CD14-positive monocyte (primary cell): ENCODE measurements around the gene CENPP. TPM values are rescaled to one million over a fixed set of nuclear protein-coding genes. Genes with fewer than 3 reads are reported as not detected.
A peak's percentile ranks its signal among the peaks of the same experiment; 100 is the strongest.

Experiments
- DNase-seq, 3 donors: peaks; one replicate each; pipeline ENCODE4 v3.0.0-alpha.2; 2011 to 2022
- H2AFZ ChIP-seq: 2 replicates; pipeline ENCODE4 v1.6.0; 2012; ENCODE audit warnings: mild to moderate bottlenecking, low read depth, low read length, inconsistent platforms; ENCODE audit not compliant: insufficient read depth, poor library complexity, severe bottlenecking
- H3K27ac ChIP-seq, 2 donors: 1 replicate in 1 of 2; 2 replicates in 1 of 2; pipeline ENCODE4 v1.5.1; 2012 to 2013; ENCODE audit warnings: low read length in 2 of 2, control low read depth in 1 of 2, inconsistent platforms in 1 of 2, low read depth in 1 of 2, mild to moderate bottlenecking in 1 of 2
- H3K27me3 ChIP-seq, 2 donors: one replicate each; pipeline versions ENCODE4 v1.6.0 to v1.6.1; 2011 to 2013; ENCODE audit warnings: low read length in 2 of 2; ENCODE audit not compliant: control insufficient read depth in 2 of 2, insufficient read depth in 2 of 2
- H3K36me3 ChIP-seq, 2 donors: replicated peaks in 1 of 2; 1 replicate in 1 of 2; 2 replicates in 1 of 2; pipeline versions ENCODE4 v1.5.1 to v1.6.1; 2012 to 2013; ENCODE audit warnings: low read length in 2 of 2, control low read depth in 1 of 2, inconsistent platforms in 1 of 2, mild to moderate bottlenecking in 1 of 2; ENCODE audit not compliant: insufficient read depth in 2 of 2, control insufficient read depth in 1 of 2
- H3K4me1 ChIP-seq, 2 donors: 1 replicate in 1 of 2; 2 replicates in 1 of 2; pipeline versions ENCODE4 v1.5.1 to v1.6.1; 2012 to 2013; ENCODE audit warnings: low read length in 2 of 2, control low read depth in 1 of 2, inconsistent platforms in 1 of 2, mild to moderate bottlenecking in 1 of 2, moderate library complexity in 1 of 2; ENCODE audit not compliant: insufficient read depth in 2 of 2, control insufficient read depth in 1 of 2
- H3K4me2 ChIP-seq: replicated peaks from 2 replicates; pipeline ENCODE3; 2012; ENCODE audit warnings: low read length, moderate library complexity, mild to moderate bottlenecking; ENCODE audit not compliant: poor library complexity, severe bottlenecking; ENCODE audit errors: extremely low read depth
- H3K4me3 ChIP-seq, 3 experiments: fragments of 200-600 bp in 1 of 3; sonication (generic) in 1 of 3; replicated peaks in 1 of 3; 1 replicate in 2 of 3; 2 replicates in 1 of 3; pipeline ENCODE4 v1.5.1; 2011 to 2013; ENCODE audit warnings: low read length in 3 of 3, mild to moderate bottlenecking in 3 of 3, control low read depth in 2 of 3, low read depth in 2 of 3, inconsistent platforms in 1 of 3, moderate library complexity in 1 of 3
- H3K79me2 ChIP-seq: 2 replicates; pipeline ENCODE4 v1.6.0; 2012; ENCODE audit warnings: mild to moderate bottlenecking, control low read depth, inconsistent platforms, low read length, moderate library complexity; ENCODE audit not compliant: insufficient read depth
- H3K9ac ChIP-seq: 2 replicates; pipeline ENCODE4 v1.6.0; 2017; ENCODE audit warnings: low read length, mild to moderate bottlenecking; ENCODE audit not compliant: insufficient read depth, poor library complexity, severe bottlenecking
- H3K9me3 ChIP-seq, 2 donors: replicated peaks in 1 of 2; 1 replicate in 1 of 2; 2 replicates in 1 of 2; pipeline versions ENCODE4 v1.5.1 to v1.6.1; 2012 to 2013; ENCODE audit warnings: low read length in 2 of 2, control low read depth in 1 of 2; ENCODE audit not compliant: control insufficient read depth in 1 of 2, insufficient read depth in 1 of 2
- H4K20me1 ChIP-seq: 2 replicates; pipeline ENCODE4 v1.6.0; 2012; ENCODE audit warnings: mild to moderate bottlenecking, low read length, control low read depth, moderate library complexity; ENCODE audit not compliant: insufficient read depth
- H3K27ac Mint-ChIP-seq, 7 donors: one replicate each; pipeline ENCODE4 v1.8.0; 2020; ENCODE audit warnings: mild to moderate bottlenecking in 7 of 7, mixed read lengths in 7 of 7, moderate library complexity in 6 of 7, inconsistent platforms in 2 of 7
- H3K27me3 Mint-ChIP-seq, 3 donors: one replicate each; pipeline ENCODE4 v1.8.0; 2021 to 2022; ENCODE audit warnings: low read depth in 3 of 3, mild to moderate bottlenecking in 3 of 3, mixed read lengths in 3 of 3, moderate library complexity in 3 of 3, inconsistent platforms in 1 of 3
- H3K36me3 Mint-ChIP-seq, 2 donors: one replicate each; pipeline ENCODE4 v1.8.0; 2020; ENCODE audit warnings: mixed read lengths in 2 of 2, inconsistent platforms in 1 of 2, mild to moderate bottlenecking in 1 of 2
- H3K4me1 Mint-ChIP-seq: one replicate; pipeline ENCODE4 v1.8.0; 2020; ENCODE audit warnings: mild to moderate bottlenecking, mixed read lengths
- H3K4me3 Mint-ChIP-seq, 2 donors: one replicate each; pipeline ENCODE4 v1.8.0; 2020; ENCODE audit warnings: mild to moderate bottlenecking in 2 of 2, mixed read lengths in 2 of 2, moderate library complexity in 1 of 2
- H3K9me3 Mint-ChIP-seq, 7 donors: one replicate each; pipeline ENCODE4 v1.8.0; 2020 to 2022; ENCODE audit warnings: mixed read lengths in 7 of 7, mild to moderate bottlenecking in 6 of 7, moderate library complexity in 6 of 7, inconsistent platforms in 2 of 7
- CTCF ChIP-seq: fragments of 200-600 bp; IDR thresholded peaks from one replicate; pipeline ENCODE4 v1.8.0; 2022; ENCODE audit warnings: antibody characterized with exemption, mild to moderate bottlenecking
- WGBS: methylation state at CpG from one replicate; pipeline ENCODE4 v1.1.5; 2013; ENCODE audit warnings: missing lambda C conversion rate; ENCODE audit not compliant: insufficient coverage; 5-methylcytosine and 5-hydroxymethylcytosine counted together
- intact Hi-C, 2 donors: fragments of 100-400 bp; cut with micrococcal nuclease; formaldehyde crosslinking; loops; one replicate each; pipeline versions ENCODE4 v1.15.0 to v1.15.1; 2023
- polyA plus RNA-seq, 3 donors: library from polyadenylated mRNA; depleted of rRNA in 1 of 3; unstranded in 2 of 3; stranded (reverse) in 1 of 3; fragments of 300-500 nt in 2 of 3; fragments of >200 nt in 1 of 3; fragmentation: Illumina TruSeq in 2 of 3; gene quantifications; 1 replicate in 2 of 3; 2 replicates in 1 of 3; pipeline ENCODE4 v1.2.3, GENCODE V29; 2012 to 2021

The CENPP gene
- polyA plus RNA-seq, 3 donors: 0.50 to 1.1 (median 1.1) TPM

- peaks cover 0 to 1% (median 0%) of the 10 kb centered on the region in 3 donors for H3K27me3 Mint-ChIP-seq
- intact Hi-C loops: no loop called here
- Histone ChIP-seq H3K27me3 (no peaks in the 10 kb centered on the region), H3K9ac (no peak overlapping the region), H3K9me3 (no peaks in the 10 kb centered on the region), H3K27ac (no peak overlapping the region), H3K4me1 (peaks cover 5 to 7% of the 10 kb centered on the region in 2 donors), H3K36me3 (no peaks in the 10 kb centered on the region), H2AFZ (no peak overlapping the region), H3K4me3 (no peak overlapping the region), H3K79me2 (no peaks in the 10 kb centered on the region), H3K4me2 (no peak overlapping the region), H4K20me1 (no peaks in the 10 kb centered on the region)
- no peak for TF ChIP-seq CTCF
- H3K27ac Mint-ChIP-seq: peak overlapping the region in 1 of 7 donors; percentile 50
- H3K36me3 Mint-ChIP-seq: no peaks in the 10 kb centered on the region
- WGBS: no CpG with 5 or more reads among the region's 5 CpGs
- DNase-seq: no peak
- no peak overlapping the region for H3K4me3 Mint-ChIP-seq
- H3K9me3 Mint-ChIP-seq: peaks cover 0 to 8% (median 5%) of the 10 kb centered on the region in 7 donors
- H3K4me1 Mint-ChIP-seq: peaks cover 21% of the 10 kb centered on the region
Observed at GRCh38 chr9:92562461-92562967, 236.8 kb downstream of the CENPP start.

GRCh38 chr9:92563116-92564100 is 237.7 kb downstream of the CENPP start:
- no peaks in the 10 kb centered on the region for H3K79me2 ChIP-seq
- no peak overlapping the region for H3K4me3 ChIP-seq
- no peak for TF ChIP-seq CTCF
- H3K27me3 ChIP-seq: no peaks in the 10 kb centered on the region
- no peak overlapping the region for H3K27ac ChIP-seq
- Mint-ChIP-seq H3K36me3 (no peaks in the 10 kb centered on the region), H3K4me1 (peaks cover 21% of the 10 kb centered on the region), H3K4me3 (no peak overlapping the region), H3K9me3 (peaks cover 1 to 10% (median 6%) of the 10 kb centered on the region in 7 donors), H3K27ac (peak overlapping the region in 2 of 7 donors; percentile 73 to 84), H3K27me3 (peaks cover 0 to 1% (median 0%) of the 10 kb centered on the region in 3 donors)
- no peak overlapping the region for H3K9ac ChIP-seq
- H3K9me3 ChIP-seq: no peaks in the 10 kb centered on the region
- H3K4me1 ChIP-seq: peaks cover 5 to 7% of the 10 kb centered on the region in 2 donors
- no peak overlapping the region for H3K4me2 ChIP-seq
- no peak overlapping the region for H2AFZ ChIP-seq
- 83% methylated on average over 1 of the region's 3 CpGs for WGBS
- no peak for DNase-seq
- H3K36me3 ChIP-seq: no peaks in the 10 kb centered on the region
- intact Hi-C loops: no loop called here
- no peaks in the 10 kb centered on the region for H4K20me1 ChIP-seq
